Testis (tissue), 3 donors: ENCODE measurements around the gene KCNJ10. TPM values are rescaled to one million over a fixed set of nuclear protein-coding genes. Genes with fewer than 3 reads are reported as not detected.
"Not testable (repeated sequence)": the region's sequence is repeated elsewhere in the genome, so short reads cannot be mapped to it uniquely, and the experiment has no call there.

ENCODE experiments used
- DNase-seq: peaks from one replicate; pipeline ENCODE4 v3.0.0-alpha.2; 2019
- H3K27ac ChIP-seq, 2 donors: fragments of 200-600 bp; sonication (generic); one replicate each; pipeline ENCODE4 v1.5.1; 2019
- H3K27me3 ChIP-seq: fragments of 200-600 bp; sonication (generic); one replicate; pipeline ENCODE4 v1.5.1; 2019
- H3K36me3 ChIP-seq: fragments of 200-600 bp; sonication (generic); one replicate; pipeline ENCODE4 v1.5.1; 2017; ENCODE audit warnings: low read depth; ENCODE audit errors: missing control alignments
- H3K4me1 ChIP-seq: fragments of 200-600 bp; sonication (generic); one replicate; pipeline ENCODE4 v1.5.1; 2019
- H3K4me3 ChIP-seq, 2 donors: fragments of 200-600 bp; sonication (generic); one replicate each; pipeline ENCODE4 v1.5.1; 2017 to 2019
- H3K9me3 ChIP-seq: fragments of 200-600 bp; sonication (generic); one replicate; pipeline ENCODE4 v1.5.1; 2017
- CTCF ChIP-seq, 3 experiments: fragments of 450-650 bp in 2 of 3; fragments of 200-600 bp in 1 of 3; sonication (generic) in 1 of 3; IDR thresholded peaks; one replicate each; pipeline ENCODE4 v1.5.1; 2016 to 2019; ENCODE audit warnings: antibody characterized with exemption in 3 of 3, mild to moderate bottlenecking in 2 of 3, moderate library complexity in 1 of 3
- POLR2A ChIP-seq: fragments of 450-650 bp; IDR thresholded peaks from one replicate; pipeline ENCODE4 v1.6.1; 2017; ENCODE audit warnings: antibody characterized with exemption, mild to moderate bottlenecking, moderate library complexity
- WGBS, 2 donors: methylation state at CpG; one replicate each; pipeline ENCODE4 v1.1.5; 2018; 5-methylcytosine and 5-hydroxymethylcytosine counted together
- intact Hi-C: fragments of 100-400 bp; cut with DNase I; formaldehyde crosslinking; loops from one replicate; pipeline ENCODE4 v1.15.1; 2023; ENCODE audit warnings: low total_unique reads
- polyA plus RNA-seq: library from polyadenylated mRNA; stranded (reverse); fragments of 350-450 nt; fragmentation: Illumina TruSeq; extraction: RNeasy Lipid Tissue Mini Kit (QIAGEN cat#74804); gene quantifications from one replicate; pipeline ENCODE4 v1.2.3, GENCODE V29; 2014; ENCODE audit warnings: low read depth, low replicate concordance; ENCODE audit not compliant: insufficient read depth
- total RNA-seq, 2 donors: library from RNA; depleted of rRNA; stranded (reverse); fragments of >200 nt; gene quantifications; one replicate each; pipeline ENCODE4 v1.2.3, GENCODE V29; 2016

Gene KCNJ10
- total and polyA plus RNA-seq, 3 donors from 2014 or later = 0.79 to 1.9 (median 1.5) TPM

GRCh38 chr1:160112357-160112756 is 42.4 kb upstream of the KCNJ10 start:
- H3K4me3 ChIP-seq = no peak overlapping the region
- no peaks in the 10 kb centered on the region for H3K9me3 ChIP-seq
- no peak for TF ChIP-seq POLR2A
- TF ChIP-seq CTCF (IDR thresholded peaks at IDR 0.05) = no peak
- H3K27ac ChIP-seq = peak overlapping the region in 1 of 2 donors; percentile 36
- intact Hi-C loops = no loop called here
- H3K36me3 ChIP-seq = no peaks in the 10 kb centered on the region
- H3K27me3 ChIP-seq = no peaks in the 10 kb centered on the region
- H3K4me1 ChIP-seq = peaks cover 47% of the 10 kb centered on the region
- 42 to 51% methylated on average over 12 of the region's 12 CpGs for WGBS, 2 donors
- peak; percentile 68 for DNase-seq

- DNase-seq = not testable (repeated sequence)
Observed at GRCh38 chr1:160111462-160111861, 41.5 kb upstream of the KCNJ10 start.

GRCh38 chr1:160109686-160110085 is 39.7 kb upstream of the KCNJ10 start:
- no peak for DNase-seq
- Histone ChIP-seq H3K4me3 (no peak overlapping the region), H3K36me3 (no peaks in the 10 kb centered on the region), H3K9me3 (no peaks in the 10 kb centered on the region), H3K27ac (no peak overlapping the region), H3K4me1 (peaks cover 37% of the 10 kb centered on the region), H3K27me3 (no peaks in the 10 kb centered on the region)
- 55 to 64% methylated on average over 4 of the region's 4 CpGs for WGBS, 2 donors
- TF ChIP-seq CTCF (IDR thresholded peaks at IDR 0.05) = no peak
- TF ChIP-seq POLR2A = no peak
- intact Hi-C loops = loop anchor here (10.0 kb wide), 1 partner anchor 85 kb away; the partner anchor contains the start of gene CASQ1

More at GRCh38 chr1:160111462-160111861, 41.5 kb upstream of the KCNJ10 start:
- H3K4me3 ChIP-seq, H3K27me3 ChIP-seq, H3K36me3 ChIP-seq, H3K27ac ChIP-seq, H3K9me3 ChIP-seq, intact Hi-C loops: not testable (repeated sequence)
- H3K4me1 ChIP-seq = peaks cover 40% of the 10 kb centered on the region
- WGBS, 2 donors = 84 to 85% methylated on average over 10 of the region's 10 CpGs

- H3K4me1 ChIP-seq = peaks cover 37% of the 10 kb centered on the region
- TF ChIP-seq POLR2A (no peak), CTCF (IDR thresholded peaks at IDR 0.05) (peak in 2 of 3 experiments; percentile 47 to 53)
- DNase-seq = peak; percentile 59
- no peaks in the 10 kb centered on the region for H3K9me3 ChIP-seq
- H3K27me3 ChIP-seq = no peaks in the 10 kb centered on the region
- intact Hi-C loops = loop anchor here (10.0 kb wide), 1 partner anchor 86 kb away; the partner anchor contains the start of gene CASQ1
- H3K36me3 ChIP-seq = no peaks in the 10 kb centered on the region
- no peak overlapping the region for H3K4me3 ChIP-seq
- WGBS, 2 donors = 44 to 48% methylated on average over 6 of the region's 6 CpGs
- H3K27ac ChIP-seq = no peak overlapping the region
Observed at GRCh38 chr1:160108888-160109662, 39.1 kb upstream of the KCNJ10 start.

- Histone ChIP-seq H3K36me3 (no peaks in the 10 kb centered on the region), H3K9me3 (no peaks in the 10 kb centered on the region), H3K27ac (no peak overlapping the region), H3K4me1 (peaks cover 29% of the 10 kb centered on the region), H3K27me3 (no peaks in the 10 kb centered on the region), H3K4me3 (no peak overlapping the region)
- 100% methylated on average over 1 of the region's 1 CpG for WGBS, 2 donors
- TF ChIP-seq CTCF (IDR thresholded peaks at IDR 0.05) (no peak), POLR2A (no peak)
- intact Hi-C loops = loop anchor here (10.0 kb wide), 1 partner anchor 87 kb away; the partner anchor contains the start of gene CASQ1
- DNase-seq = no peak
Observed at GRCh38 chr1:160107512-160107911, 37.6 kb upstream of the KCNJ10 start.
